Activated CD4-positive, alpha-beta T cell treated with anti-CD3 and anti-CD28 coated beads, Interleukin-2, amount 10 ng/mL, durations not matched to agents 24 days and 14 days (primary cell): ENCODE measurements around the gene PRPF6. TPM values are rescaled to one million over a fixed set of nuclear protein-coding genes. Genes with fewer than 3 reads are reported as not detected.

Experiments
- DNase-seq: peaks from one replicate; pipeline ENCODE4 v3.0.0; 2022
- H3K27ac Mint-ChIP-seq: one replicate; pipeline ENCODE4 v1.8.0; 2022; ENCODE audit warnings: mild to moderate bottlenecking, mixed read lengths
- H3K27me3 Mint-ChIP-seq: one replicate; pipeline ENCODE4 v1.8.0; 2022; ENCODE audit warnings: mixed read lengths
- H3K36me3 Mint-ChIP-seq: one replicate; pipeline ENCODE4 v1.8.0; 2022; ENCODE audit warnings: low read depth, mild to moderate bottlenecking, mixed read lengths
- H3K4me1 Mint-ChIP-seq: one replicate; pipeline ENCODE4 v1.8.0; 2021; ENCODE audit warnings: mixed read lengths
- H3K4me3 Mint-ChIP-seq: one replicate; pipeline ENCODE4 v1.8.0; 2022; ENCODE audit warnings: mild to moderate bottlenecking, moderate library complexity, mixed read lengths
- H3K9me3 Mint-ChIP-seq: one replicate; pipeline ENCODE4 v1.8.0; 2021; ENCODE audit warnings: mixed read lengths
- intact Hi-C: fragments of 100-400 bp; cut with micrococcal nuclease; formaldehyde crosslinking; loops from one replicate; pipeline ENCODE4 v1.15.1; 2023
- total RNA-seq: library from RNA; stranded (reverse); gene quantifications from 2 replicates; pipeline ENCODE4 v1.2.3, GENCODE V29; 2022

Gene PRPF6
- total RNA-seq, 1 donor from 2014 or later: 79.5 TPM

- Mint-ChIP-seq H3K27me3 (no peaks in the 10 kb centered on the region), H3K9me3 (no peaks in the 10 kb centered on the region), H3K4me3 (no peak overlapping the region), H3K36me3 (peaks cover 12% of the 10 kb centered on the region), H3K27ac (no peak overlapping the region), H3K4me1 (peaks cover 42% of the 10 kb centered on the region)
- DNase-seq: no peak
- intact Hi-C loops: no loop called here
These were observed 29.3 kb upstream of the PRPF6 start for GRCh38 chr20:63951398-63952209.

- Mint-ChIP-seq H3K4me1 (peaks cover 41% of the 10 kb centered on the region), H3K27me3 (no peaks in the 10 kb centered on the region), H3K27ac (no peak overlapping the region), H3K36me3 (peaks cover 9% of the 10 kb centered on the region), H3K4me3 (no peak overlapping the region), H3K9me3 (no peaks in the 10 kb centered on the region)
- intact Hi-C loops: no loop called here
- no peak for DNase-seq
These were observed 28.8 kb upstream of the PRPF6 start for GRCh38 chr20:63952210-63952535.

GRCh38 chr20:63952769-63953168, 28.2 kb upstream of the PRPF6 start:
- Mint-ChIP-seq H3K4me1 (peaks cover 39% of the 10 kb centered on the region), H3K27ac (no peak overlapping the region), H3K27me3 (no peaks in the 10 kb centered on the region), H3K4me3 (no peak overlapping the region), H3K36me3 (peaks cover 8% of the 10 kb centered on the region), H3K9me3 (no peaks in the 10 kb centered on the region)
- no peak for DNase-seq
- intact Hi-C loops: no loop called here

GRCh38 chr20:63953764-63954429, 27.0 kb upstream of the PRPF6 start:
- peaks cover 5% of the 10 kb centered on the region for H3K36me3 Mint-ChIP-seq
- peak overlapping the region; percentile 60 for H3K27ac Mint-ChIP-seq
- intact Hi-C loops: no loop called here
- peak overlapping the region; percentile 85 for H3K4me3 Mint-ChIP-seq
- peaks cover 35% of the 10 kb centered on the region for H3K4me1 Mint-ChIP-seq
- H3K9me3 Mint-ChIP-seq: no peaks in the 10 kb centered on the region
- H3K27me3 Mint-ChIP-seq: no peaks in the 10 kb centered on the region
- DNase-seq: no peak

- Mint-ChIP-seq H3K4me3 (peak overlapping the region; percentile 85), H3K27me3 (no peaks in the 10 kb centered on the region), H3K4me1 (peaks cover 28% of the 10 kb centered on the region), H3K9me3 (no peaks in the 10 kb centered on the region), H3K36me3 (peaks cover 11% of the 10 kb centered on the region), H3K27ac (peak overlapping the region; percentile 65)
- DNase-seq: peak; percentile 87
- intact Hi-C loops: loop anchor here (5.0 kb wide), 4 partner anchors 58 to 1018 kb away; partner anchors contain the start of genes ARFGAP1, ARFRP1, DNAJC5 and GID8
These were observed 25.6 kb upstream of the PRPF6 start for GRCh38 chr20:63955281-63955826.

- H3K4me1 Mint-ChIP-seq: peaks cover 28% of the 10 kb centered on the region
- H3K36me3 Mint-ChIP-seq: peaks cover 11% of the 10 kb centered on the region
- H3K27ac Mint-ChIP-seq: peak within 1 kb of the TSS; percentile 88
- peak within 1 kb of the TSS; percentile 85 for H3K4me3 Mint-ChIP-seq
- no peaks in the 10 kb centered on the region for H3K27me3 Mint-ChIP-seq
- peak; percentile 97 for DNase-seq
- intact Hi-C loops: loop anchor here (1.0 to 5.0 kb wide), 7 partner anchors 25 to 1019 kb away; partner anchors contain the start of genes ARFGAP1, ARFRP1, DNAJC5 and GID8
- H3K9me3 Mint-ChIP-seq: no peaks in the 10 kb centered on the region
These were observed 24.9 kb upstream of the PRPF6 start, which contains the start of gene UCKL1 for GRCh38 chr20:63955827-63956663. Gene UCKL1, minus strand, starts transcription at chr20:63956416. Its CDS starts 44 bp downstream, at chr20:63956372.

GRCh38 chr20:63956664-63957003, 24.3 kb upstream of the PRPF6 start:
- Mint-ChIP-seq H3K27me3 (no peaks in the 10 kb centered on the region), H3K9me3 (no peaks in the 10 kb centered on the region), H3K27ac (peak overlapping the region; percentile 87), H3K4me1 (peaks cover 28% of the 10 kb centered on the region), H3K4me3 (peak overlapping the region; percentile 85), H3K36me3 (peaks cover 14% of the 10 kb centered on the region)
- no peak for DNase-seq
- intact Hi-C loops: loop anchor here (1.0 to 5.0 kb wide), 7 partner anchors 25 to 1019 kb away; partner anchors contain the start of genes ARFGAP1, ARFRP1, DNAJC5 and GID8

GRCh38 chr20:63957004-63957689, 23.8 kb upstream of the PRPF6 start:
- Mint-ChIP-seq H3K9me3 (no peaks in the 10 kb centered on the region), H3K36me3 (peaks cover 15% of the 10 kb centered on the region), H3K4me1 (peaks cover 28% of the 10 kb centered on the region), H3K27ac (peak overlapping the region; percentile 88), H3K27me3 (no peaks in the 10 kb centered on the region), H3K4me3 (peak overlapping the region; percentile 83)
- peak; percentile 89 for DNase-seq
- intact Hi-C loops: loop anchor here (5.0 kb wide), 4 partner anchors 60 to 1020 kb away; partner anchors contain the start of genes ARFGAP1, ARFRP1, DNAJC5 and GID8

GRCh38 chr20:63957690-63958441, 23.1 kb upstream of the PRPF6 start:
- Mint-ChIP-seq H3K9me3 (no peaks in the 10 kb centered on the region), H3K27me3 (no peaks in the 10 kb centered on the region), H3K4me3 (peak overlapping the region; percentile 83), H3K27ac (peak overlapping the region; percentile 88), H3K36me3 (peaks cover 19% of the 10 kb centered on the region), H3K4me1 (peaks cover 28% of the 10 kb centered on the region)
- intact Hi-C loops: loop anchor here (5.0 kb wide), 4 partner anchors 61 to 1021 kb away; partner anchors contain the start of genes ARFGAP1, ARFRP1, DNAJC5 and GID8
- DNase-seq: peak; percentile 72

GRCh38 chr20:63958471-63958870, 22.5 kb upstream of the PRPF6 start:
- Mint-ChIP-seq H3K4me1 (peaks cover 28% of the 10 kb centered on the region), H3K36me3 (peaks cover 20% of the 10 kb centered on the region), H3K27ac (peak overlapping the region; percentile 70), H3K9me3 (no peaks in the 10 kb centered on the region), H3K4me3 (no peak overlapping the region), H3K27me3 (no peaks in the 10 kb centered on the region)
- DNase-seq: no peak
- intact Hi-C loops: loop anchor here (5.0 kb wide), 4 partner anchors 61 to 1021 kb away; partner anchors contain the start of genes ARFGAP1, ARFRP1, DNAJC5 and GID8

GRCh38 chr20:63958964-63959698, 21.8 kb upstream of the PRPF6 start:
- intact Hi-C loops: loop anchor here (5.0 kb wide), 4 partner anchors 62 to 1022 kb away; partner anchors contain the start of genes ARFGAP1, ARFRP1, DNAJC5 and GID8
- Mint-ChIP-seq H3K4me3 (no peak overlapping the region), H3K4me1 (peaks cover 23% of the 10 kb centered on the region), H3K36me3 (peaks cover 24% of the 10 kb centered on the region), H3K27me3 (no peaks in the 10 kb centered on the region), H3K9me3 (no peaks in the 10 kb centered on the region), H3K27ac (no peak overlapping the region)
- DNase-seq: no peak
